NK-92 (cell line): ENCODE data around the gene PRRG1.
"Not testable (repeated sequence)": the region's sequence is repeated elsewhere in the genome, so short reads cannot be mapped to it uniquely, and the experiment has no call there.

Experiments used
- DNase-seq: peaks from one replicate; lab custom pipeline; 2025; ENCODE audit not compliant: unreplicated experiment; lab: John Stamatoyannopoulos, UW

Gene PRRG1

DNA sequence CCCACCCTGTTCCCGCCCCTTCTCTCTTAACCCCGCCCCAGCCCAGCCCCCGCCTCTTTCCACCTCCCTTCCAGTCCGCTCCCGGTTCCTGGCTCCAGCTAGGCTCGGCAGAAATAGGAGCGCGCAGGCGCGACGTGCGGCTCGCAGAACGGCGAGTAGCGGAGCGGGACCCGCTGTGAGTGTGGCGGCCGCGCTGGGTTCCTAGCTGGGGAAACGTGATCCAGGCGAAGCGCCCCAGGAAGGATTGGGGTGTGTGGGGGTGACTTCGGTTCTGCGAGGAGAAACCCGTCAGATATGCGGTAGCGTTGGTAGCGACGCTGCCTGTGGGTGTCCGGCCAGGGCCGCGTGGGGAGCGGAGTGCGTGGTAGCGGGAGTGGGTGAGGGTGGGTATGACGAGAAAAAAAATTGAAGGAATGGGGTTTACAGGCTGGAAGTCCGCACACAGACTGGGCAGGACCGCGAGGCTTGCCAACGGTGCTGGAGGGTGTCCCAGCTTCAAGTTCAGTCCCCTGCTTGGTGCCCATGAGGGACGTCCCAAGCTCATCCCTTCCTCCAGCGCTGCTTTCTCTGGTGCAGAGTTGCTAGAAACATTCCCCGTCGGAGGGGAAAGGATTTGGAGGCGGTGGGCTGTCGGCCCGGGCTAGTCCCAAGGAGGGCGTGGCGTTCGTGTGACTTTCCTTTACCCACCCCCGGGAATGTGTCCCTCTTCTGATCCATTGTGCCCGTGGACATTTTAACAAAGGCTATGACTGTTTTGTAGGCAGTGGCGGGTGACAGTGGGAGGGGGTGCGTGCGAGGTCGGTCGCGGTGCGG lies at the start of gene PRRG1:
TSS of gene PRRG1 (plus strand) at position 144 of the 813 bp plus-strand sequence. CDS start 56,886 bp downstream, outside the sequence.
- no peak for DNase-seq

DNA sequence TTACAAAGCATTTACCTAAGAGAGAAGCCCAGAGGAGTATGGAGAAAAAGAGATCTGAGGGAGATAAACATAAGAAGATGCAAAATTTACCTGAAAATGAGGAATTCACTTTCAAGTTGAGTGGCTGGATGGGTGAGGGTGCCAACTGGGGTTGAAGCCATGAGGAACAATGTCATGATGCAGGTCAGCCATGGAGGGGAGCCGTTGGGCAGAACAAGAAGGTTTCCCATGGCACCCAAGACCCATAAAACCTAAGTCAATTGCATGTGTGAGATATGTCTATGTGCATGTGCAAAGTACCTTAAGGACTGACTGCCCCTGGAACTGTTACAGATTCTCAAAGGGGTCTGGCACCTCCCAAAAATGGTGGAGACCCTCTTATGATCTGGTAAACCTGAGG lies 46.6 kb upstream of the PRRG1 start:
- no peak for DNase-seq

DNA sequence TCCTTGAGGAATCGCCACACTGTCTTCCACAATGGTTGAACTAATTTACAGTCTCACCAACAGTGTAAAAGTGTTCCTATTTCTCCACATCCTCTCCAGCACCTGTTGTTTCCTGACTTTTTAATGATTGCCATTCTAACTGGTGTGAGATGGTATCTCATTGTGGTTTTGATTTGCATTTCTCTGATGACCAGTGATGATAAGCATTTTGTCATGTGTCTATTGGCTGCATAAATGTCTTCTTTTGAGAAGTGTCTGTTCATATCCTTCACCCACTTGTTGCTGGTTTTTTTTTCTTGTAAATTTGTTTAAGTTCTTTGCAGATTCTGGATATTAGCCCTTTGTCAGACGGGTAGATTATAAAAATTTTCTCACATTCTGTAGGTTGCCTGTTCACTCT lies 43.9 kb upstream of the PRRG1 start:
- DNase-seq: not testable (repeated sequence)

DNA sequence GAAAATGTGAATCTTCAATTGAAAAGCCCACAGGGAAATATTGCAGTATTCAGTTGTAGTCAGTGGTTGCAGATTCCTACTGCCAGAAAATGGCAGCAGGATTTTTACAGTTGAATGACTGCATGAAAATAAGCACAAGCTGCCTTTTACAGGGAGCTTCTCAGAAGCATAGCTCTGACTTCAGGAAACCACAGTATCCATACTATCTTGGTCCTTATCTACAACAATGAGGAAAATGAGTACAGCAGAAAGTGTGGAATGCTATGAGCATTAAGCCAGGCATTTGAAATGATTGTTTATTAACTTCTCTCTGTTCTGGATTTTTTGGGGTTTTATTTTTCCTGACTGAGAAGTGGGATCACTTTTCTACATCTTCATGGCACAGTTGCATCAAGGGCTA lies 34.6 kb upstream of the PRRG1 start:
- DNase-seq: no peak

DNA sequence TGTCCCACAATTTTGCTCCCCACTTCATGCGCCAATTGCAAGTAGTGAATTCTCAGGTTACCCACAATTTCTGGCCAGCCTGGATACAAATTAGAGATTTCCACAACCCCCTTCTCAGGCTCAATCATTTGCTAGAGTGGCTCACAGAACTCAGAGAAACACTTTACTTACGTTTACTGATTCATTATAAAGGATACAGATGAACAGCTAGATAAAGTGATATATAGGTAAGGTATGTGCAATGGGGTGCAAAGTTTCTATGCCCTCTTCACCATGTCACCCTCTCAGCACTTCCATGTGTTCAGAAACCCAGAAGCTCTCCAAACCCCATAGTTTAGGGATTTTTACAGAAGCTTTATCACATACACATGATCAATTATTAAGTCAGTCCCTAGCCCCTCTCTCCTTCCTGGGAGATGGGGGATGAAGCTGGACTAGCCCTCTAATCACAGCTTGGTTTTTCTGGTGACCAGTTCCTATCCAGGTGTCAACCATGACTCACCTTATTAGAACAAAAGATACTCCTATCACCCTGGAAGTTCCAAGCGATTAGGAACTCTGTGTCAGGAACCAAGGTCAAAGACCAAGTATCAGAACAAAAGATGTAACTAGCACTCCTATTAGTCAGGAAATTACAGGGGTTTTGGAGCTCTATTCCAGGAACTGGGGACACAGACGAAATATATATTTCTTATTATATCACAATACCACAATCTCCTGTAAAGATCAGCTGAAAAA lies 33.5 kb upstream of the PRRG1 start:
- no peak for DNase-seq

DNA sequence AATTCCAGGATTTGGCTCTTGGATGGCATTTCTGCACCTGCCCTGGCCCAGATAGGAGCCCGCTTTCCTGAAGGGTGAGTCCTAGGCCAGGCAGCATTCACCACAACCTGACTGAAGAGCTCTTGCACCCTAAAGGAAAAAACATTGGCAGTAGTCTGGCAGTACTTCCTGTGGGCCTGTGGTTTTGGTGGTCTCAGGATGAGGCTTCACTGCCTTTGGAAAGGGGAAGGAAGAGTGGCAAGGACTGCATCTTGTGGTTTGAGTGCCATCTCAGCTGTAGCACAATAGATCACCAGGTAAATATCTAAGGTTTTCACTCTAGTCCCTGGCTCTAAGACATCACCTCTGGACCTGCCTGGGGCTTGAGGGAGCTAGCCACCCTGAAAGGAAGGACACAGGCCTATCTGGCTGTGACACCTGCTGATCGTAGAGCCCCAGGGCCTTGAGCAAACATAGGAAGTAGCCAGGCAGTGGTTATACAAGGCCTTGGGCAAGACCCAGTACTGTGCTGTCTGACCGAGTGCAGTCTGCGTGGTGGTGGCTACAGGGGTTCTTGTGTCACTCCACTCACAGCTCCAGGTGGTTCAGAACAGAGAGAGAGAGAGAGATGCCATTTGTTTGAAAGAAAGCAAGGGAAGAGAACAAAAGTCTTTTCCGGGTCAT lies 28.5 kb upstream of the PRRG1 start:
- no peak for DNase-seq

DNA sequence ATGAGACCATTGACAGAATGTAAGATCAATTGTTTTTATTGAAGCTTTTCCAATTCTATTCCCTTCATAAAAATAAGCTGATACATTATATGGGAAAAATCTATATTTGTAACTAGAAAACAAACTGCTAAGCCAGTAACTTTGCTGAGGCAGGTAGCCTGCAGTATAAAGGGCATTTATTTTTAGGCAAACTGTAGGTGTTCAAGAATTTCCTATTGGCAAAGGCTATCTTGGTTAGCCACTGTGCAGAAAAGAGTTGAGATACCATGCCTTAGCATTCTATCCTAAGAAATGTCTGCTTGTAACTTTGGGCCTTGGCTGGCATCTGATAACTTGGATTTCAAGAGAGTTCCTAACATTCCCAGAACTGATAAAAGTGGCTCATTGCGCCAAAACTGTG lies 18.5 kb upstream of the PRRG1 start:
- no peak for DNase-seq

DNA sequence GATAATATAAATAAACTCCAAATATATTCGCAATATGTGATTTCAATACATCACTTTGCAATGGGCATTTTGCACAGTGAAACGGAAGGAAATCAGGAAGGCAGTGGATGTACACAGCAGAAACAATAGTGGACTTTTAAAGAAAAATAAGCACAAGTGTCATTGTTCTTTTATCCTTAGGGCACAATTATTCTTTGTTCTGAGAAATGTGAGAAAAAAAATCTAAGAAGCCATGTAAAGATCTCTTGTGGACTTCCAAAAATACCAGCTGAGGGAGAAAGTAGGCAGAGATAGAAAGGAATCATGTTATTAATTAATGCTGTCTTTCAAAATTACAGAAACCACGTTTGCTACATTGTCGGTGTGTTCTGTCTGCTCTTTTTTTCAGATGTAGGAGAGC lies 17.6 kb upstream of the PRRG1 start:
- DNase-seq: no peak

DNA sequence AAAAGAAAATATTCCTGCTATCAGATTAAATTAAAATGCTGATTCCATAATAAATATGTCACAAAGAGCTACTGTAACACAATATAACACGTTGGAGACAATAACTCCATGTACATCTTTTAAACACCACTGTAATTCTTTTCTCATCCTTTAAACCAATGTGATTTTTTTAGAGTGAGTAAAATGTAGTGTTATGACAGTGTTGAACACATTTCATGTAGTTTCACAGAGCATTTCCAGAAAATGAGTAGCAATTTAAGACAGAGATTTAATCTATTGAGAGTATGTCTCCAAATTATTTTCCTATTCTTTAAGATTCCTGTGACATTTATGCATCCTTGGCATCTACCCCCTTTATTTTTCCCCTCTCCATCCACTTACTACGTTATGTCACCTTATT lies 17.1 kb upstream of the PRRG1 start:
- no peak for DNase-seq

DNA sequence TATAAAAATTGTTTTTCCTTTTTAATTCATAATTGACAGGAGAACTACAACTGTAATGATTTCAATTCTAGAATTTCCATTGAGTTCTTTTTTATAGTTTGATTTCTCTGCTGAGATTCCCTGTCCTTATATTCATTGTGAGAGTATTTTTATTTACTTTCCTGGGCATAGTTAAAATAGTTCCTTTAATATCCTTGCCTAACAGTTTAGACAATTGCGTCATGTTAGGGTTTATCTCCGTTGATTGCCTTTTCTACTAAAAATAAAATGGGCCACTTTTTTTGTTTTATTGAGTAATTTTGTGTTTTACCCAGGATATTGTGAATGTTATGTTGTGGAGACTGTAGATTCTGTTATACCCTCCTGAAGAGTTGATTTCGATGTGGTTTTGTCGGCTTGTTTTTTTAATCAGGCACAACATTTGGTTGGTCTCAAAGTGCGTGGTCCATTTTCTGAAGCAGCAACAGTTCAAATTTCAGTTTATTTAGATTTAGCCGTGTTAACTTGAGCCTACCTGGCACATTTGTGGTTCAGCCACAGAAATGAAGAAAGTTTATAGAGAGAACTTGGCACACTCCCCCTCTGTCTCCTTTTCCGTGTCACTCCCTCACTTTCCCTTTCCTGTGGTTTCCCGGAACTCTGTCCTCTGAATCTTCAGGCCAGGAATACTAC lies 16.0 kb upstream of the PRRG1 start:
- DNase-seq: no peak

DNA sequence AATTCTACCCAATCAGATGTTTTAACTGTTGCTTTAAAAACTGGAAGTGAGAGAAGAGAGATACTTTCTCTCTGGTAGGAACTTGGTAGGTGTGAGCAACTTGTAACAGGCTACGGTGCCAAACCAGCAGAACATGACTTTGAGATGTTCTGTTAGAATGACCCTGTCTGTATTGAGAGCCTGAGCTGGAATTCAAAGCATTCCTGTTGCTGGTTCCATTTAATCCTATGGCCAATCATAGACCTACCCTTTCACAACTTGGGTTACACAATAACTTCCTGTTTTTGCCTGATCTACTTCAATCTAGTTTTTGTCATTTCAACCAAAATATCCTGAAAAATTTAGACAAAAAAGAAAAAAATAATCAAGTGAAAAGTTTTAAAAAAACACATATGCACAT lies 1.7 kb upstream of the PRRG1 start:
- no peak for DNase-seq

DNA sequence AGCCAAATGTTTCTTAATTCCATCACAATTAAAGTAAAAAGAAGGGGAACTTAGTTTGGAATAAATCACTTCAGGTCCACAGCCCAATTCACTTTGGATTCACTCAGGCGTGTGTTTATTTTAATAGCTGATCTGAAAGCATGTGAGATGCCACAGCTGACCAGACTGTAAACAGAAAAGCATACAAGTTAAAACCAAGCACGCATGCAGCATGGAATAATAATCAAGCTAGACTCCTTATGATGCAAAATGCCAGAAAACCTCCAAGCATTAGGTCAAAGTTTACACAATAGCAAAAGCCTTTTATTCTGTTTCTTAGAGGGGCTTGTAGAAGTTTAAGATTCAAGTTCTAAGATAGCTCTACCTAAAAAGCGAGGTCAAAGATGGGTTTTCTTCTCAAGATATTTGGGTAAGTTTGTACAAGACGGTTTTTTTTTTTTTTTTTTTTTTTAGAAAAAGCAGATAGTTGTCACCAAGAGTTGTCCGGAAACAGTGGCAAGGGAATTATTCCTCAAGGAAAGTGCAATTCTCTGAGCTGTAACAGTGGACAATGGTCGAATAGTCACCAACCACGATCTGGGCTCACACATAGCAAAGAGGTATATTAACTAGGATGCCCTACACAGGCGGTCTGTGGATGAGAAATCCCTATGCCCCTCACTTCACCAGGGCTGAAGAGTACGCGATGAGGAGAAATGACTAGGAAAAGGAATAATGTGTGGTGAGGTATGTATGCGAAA lies 763 bp upstream of the PRRG1 start:
- DNase-seq: no peak

DNA sequence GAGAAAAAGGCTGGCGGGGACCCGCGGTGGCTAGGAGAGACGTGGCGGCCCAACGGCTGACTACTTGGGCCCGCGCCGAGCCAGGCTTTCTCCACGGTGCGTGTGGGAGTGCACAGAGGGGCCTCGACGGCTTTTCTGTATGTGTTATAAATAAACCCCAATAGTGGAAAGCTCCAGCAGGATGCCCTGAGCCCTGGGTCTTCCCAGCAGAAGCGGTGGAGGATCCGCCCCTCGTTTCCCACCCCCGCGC lies 268 bp upstream of the PRRG1 start:
- no peak for DNase-seq

DNA sequence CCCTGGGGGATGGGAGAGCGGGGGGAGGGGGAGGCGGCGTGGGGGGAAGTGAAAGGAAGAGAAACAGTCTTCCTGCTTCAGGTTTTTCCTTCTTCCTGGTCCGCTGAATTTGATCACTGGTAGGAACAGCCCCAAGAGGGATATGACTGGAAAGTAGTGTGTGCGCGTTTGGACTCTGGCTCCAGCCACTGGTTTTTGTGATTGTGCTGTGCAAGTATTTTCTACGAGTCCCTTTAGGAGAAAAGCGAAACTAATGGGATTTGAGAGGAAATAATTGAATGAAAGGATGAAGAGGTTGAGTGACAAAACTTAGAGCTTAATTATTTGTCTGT lies 836 bp downstream of the PRRG1 start:
- no peak for DNase-seq

DNA sequence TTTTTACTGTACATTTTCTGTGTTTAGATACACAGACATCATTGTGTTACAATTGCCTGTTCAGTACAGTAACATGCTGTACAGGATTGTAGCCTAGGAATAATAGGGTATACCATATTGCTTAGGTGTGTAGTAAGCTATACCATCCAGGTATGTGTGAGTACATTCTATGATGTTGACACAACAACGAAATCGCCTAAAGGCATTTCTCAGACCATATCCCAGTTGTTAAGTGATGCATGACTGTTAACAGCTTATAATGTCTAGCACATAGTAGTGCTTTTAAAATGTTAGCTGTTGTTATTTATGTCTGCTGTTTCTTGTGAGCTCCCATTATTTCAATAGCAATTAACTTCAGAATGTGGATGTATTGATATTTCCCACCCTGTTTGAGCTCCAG lies 4.5 kb downstream of the PRRG1 start:
- DNase-seq: no peak

DNA sequence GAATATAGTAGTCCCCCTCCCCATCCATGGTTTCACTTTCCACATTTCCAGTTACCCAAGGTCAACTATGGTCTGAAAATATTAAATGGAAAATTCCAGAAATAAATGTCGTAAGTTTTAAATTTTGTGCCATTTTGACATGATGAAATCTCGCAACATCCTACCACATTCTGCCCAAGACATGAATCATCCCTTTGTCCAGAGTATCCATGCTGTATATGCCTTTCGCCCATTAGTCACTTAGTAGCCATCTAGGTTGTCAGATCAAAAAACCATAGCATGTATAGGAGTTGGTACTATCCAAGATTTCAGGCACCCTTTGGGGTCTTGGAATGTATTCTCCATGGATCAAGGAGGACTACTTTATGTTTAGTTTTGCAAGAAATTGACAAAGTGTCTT lies 8.3 kb downstream of the PRRG1 start:
- no peak for DNase-seq

DNA sequence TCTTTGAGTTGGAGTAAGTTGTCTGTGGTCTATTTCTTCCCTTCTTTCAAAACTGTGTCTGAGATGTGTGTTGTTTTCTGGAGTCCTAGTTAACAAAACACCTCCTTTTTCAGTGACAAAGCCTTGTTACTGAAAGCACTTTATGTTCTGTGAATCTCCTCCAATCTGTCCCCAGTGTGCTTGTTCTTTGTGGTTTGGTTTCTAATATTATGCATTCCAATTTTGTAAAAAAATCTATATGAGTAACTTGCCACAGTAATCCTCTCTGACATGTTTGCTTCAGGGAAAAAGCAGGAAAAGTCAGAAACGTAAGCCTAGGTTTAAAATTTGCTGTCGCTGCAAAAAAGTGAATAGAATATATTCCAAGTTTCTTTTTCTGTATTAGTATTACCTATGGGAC lies 12.4 kb downstream of the PRRG1 start:
- DNase-seq: no peak

DNA sequence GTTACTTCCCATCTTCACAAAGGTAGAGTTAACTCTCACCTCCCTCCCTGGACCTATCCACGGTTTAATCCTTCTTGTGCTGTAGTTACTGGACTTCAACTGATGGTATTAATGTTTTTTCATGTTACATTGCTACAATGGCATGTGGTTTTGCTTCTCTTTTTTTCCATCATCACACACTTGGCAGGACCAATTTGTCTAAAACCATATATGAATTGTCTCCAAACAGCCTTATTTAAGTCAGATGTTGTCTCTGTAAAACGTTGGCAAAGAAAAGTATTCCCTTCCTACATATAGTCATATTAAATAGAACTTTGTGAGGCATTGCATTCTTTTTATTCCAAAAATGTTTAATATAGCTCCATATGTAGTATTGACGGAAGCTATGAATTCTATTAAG lies 15.5 kb downstream of the PRRG1 start:
- DNase-seq: no peak

DNA sequence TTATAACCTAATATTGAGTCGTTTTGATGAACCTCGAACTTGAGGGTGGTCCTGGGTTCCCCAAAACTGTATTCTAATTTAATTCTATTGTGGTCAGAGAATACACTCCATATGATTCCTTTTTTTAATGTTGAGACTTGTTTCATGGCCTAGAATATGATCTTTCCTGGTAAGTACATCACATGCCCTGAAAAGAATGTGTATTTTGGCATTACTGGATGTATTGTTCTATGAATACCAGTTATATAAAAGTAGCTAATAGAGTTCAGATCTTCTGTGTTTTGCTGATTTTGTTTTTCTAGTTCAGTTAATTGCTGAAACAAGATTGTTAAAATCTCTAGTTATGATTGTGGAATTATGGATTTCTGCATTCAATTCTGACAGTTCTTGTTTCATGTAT lies 18.8 kb downstream of the PRRG1 start:
- no peak for DNase-seq

DNA sequence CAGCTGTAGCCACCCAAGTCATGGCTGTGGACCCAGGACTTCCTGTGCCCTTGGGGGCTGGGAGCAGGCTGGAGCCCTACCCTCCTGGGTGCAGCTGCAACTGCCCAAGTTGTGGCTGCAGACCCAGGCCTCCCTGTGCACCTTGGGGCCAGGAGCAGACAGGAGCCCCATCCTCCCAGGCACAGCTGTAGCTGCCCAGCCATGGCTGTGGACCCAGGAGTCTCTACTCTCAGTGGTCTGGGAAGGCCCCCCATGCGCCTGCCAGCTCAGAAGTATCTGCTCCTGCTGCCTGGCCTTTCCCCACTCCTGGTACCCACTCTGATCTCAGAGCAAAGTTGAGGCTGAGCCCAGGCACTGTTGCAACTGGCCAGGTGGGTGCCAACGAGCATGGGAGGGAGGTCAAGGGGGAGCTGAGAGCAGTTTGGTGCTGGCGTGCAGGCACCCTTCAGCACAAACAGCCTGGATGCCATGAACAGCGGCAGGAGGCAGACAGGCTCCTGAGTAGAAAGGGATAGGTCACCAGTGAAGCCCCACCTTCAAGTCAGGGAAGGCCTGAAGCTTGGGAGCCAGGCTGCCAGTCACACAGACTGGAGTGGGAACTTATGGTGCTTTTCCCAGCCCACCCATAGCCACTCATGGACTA lies 21.5 kb downstream of the PRRG1 start:
- DNase-seq: no peak

DNA sequence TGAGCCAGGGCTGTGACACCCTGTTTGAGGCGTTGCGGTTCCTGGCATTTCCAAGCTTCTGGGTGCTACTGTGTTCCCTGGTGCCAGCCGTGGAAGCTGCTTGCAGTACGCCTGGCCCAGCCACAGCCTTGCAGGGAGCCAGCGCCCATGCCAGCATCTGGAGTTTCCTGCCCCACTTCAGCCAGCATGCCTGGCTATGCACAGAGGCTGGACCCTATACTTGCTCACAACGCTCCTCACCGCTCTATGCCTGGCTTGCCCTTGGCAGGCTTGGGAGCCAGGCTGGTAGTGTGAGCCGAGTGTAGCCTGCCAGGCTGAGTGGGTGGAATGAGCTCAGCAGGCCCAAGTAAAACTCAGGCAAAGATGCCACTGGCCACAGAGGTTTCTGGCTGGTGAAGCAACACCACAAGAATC lies 22.4 kb downstream of the PRRG1 start:
- DNase-seq: no peak
